ENCODE measurements around the gene DDX54. TPM values are rescaled to one million over a fixed set of nuclear protein-coding genes. Genes with fewer than 3 reads are reported as not detected.

Gene DDX54
- total RNA-seq, 1 experiment from 2014 or later: 101 TPM

DNA sequence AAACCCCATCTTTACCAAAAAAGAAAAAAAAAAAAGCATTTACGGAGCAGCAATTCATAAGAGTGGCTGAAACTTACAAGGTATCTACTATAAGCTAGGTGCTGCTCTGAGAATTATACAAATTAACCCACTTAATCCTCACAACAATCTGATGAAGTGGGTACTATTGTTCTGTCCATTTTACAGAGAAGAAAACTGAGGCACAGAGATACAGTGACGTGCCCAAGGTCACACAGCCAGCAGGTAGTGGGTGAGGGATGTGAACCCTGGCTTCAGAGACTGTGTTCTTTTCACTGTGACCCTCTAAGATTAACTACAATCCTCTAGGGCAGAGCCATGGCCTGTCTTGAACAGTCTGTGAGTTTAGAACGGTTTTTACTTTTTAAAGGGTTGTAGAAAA, 3.3 kb downstream of the DDX54 start:
- H3K27ac ChIP-seq (ENCODE audit: low read length): no peak overlapping the region
- in situ Hi-C loops (cut with HindIII; ENCODE audit: low pct_unique_long_range_greater_than_20kb, low sequenced_read_pairs) (no loop called here), intact Hi-C loops (cut with micrococcal nuclease; ENCODE audit: unreplicated experiment) (no loop called here)
- H3K4me3 ChIP-seq (ENCODE audit: low read depth in 2 of 2, low read length in 2 of 2): no peak overlapping the region
- ATAC-seq (no peak), DNase-seq (ENCODE audit: low read depth, low spot score) (no peak)
- ChIA-PET CTCF (no interaction called here), POLR2A (no interaction called here)
- H3K4me1 ChIP-seq (ENCODE audit: control insufficient read depth, insufficient read depth, low read length): peaks cover 10% of the 10 kb centered on the region
- TF ChIP-seq POLR2AphosphoS5 (IDR thresholded peaks at IDR 0.05; ENCODE audit: low read depth, low read length) (no peak), TCF7L2 (IDR thresholded peaks at IDR 0.05; ENCODE audit: low read depth, low read length) (no peak), CTCF (IDR thresholded peaks at IDR 0.05) (no peak), SIN3A (IDR thresholded peaks at IDR 0.05; ENCODE audit: borderline replicate concordance, insufficient read depth, low read depth, low read length) (no peak), REST (IDR thresholded peaks at IDR 0.05; ENCODE audit: insufficient read depth in 1 of 2, low read depth in 2 of 2, low read length in 1 of 2) (no peak)
- no peaks in the 10 kb centered on the region for H3K9me3 ChIP-seq (ENCODE audit: control insufficient read depth, insufficient read depth, low read depth, low read length)
- BruUV-seq (replicated peaks): no TSS peak
- H3K36me3 ChIP-seq (ENCODE audit: control insufficient read depth, insufficient read depth, low read length): peaks cover 15% of the 10 kb centered on the region
- no peaks in the 10 kb centered on the region for H3K27me3 ChIP-seq (ENCODE audit: control insufficient read depth, insufficient read depth, low read length)

DNA sequence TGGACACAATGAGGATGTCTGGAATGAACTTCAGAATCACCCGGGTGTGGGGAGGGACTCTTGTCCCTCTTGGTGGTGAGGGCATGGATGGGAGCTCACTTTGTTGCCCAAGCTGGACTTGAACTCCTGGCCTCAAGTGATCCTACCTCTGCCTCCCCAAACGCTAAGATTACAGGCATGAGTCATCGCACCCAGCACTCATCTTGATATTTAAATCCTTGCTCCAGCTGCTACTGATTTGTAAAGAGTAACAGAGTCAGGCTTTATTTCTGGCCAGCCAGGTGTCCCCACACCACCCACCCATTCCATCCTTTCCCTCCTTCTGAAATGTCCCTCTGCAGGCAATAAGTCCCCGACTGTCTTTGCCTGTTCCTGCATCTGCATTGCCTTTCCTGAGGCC, 4.9 kb downstream of the DDX54 start:
- POLR2A ChIA-PET: no interaction called here
- Histone ChIP-seq H3K4me1 (ENCODE audit: control insufficient read depth, insufficient read depth, low read length) (no peaks in the 10 kb centered on the region), H3K27ac (ENCODE audit: low read length) (no peak overlapping the region), H3K27me3 (ENCODE audit: control insufficient read depth, insufficient read depth, low read length) (no peaks in the 10 kb centered on the region), H3K4me3 (ENCODE audit: low read depth in 2 of 2, low read length in 2 of 2) (no peak overlapping the region), H3K36me3 (ENCODE audit: control insufficient read depth, insufficient read depth, low read length) (peaks cover 13% of the 10 kb centered on the region), H3K9me3 (ENCODE audit: control insufficient read depth, insufficient read depth, low read depth, low read length) (no peaks in the 10 kb centered on the region)
- intact Hi-C loops (cut with micrococcal nuclease; ENCODE audit: unreplicated experiment) (no loop called here), in situ Hi-C loops (cut with HindIII; ENCODE audit: low pct_unique_long_range_greater_than_20kb, low sequenced_read_pairs) (no loop called here)
- BruUV-seq (replicated peaks): no TSS peak
- TF ChIP-seq REST (IDR thresholded peaks at IDR 0.05; ENCODE audit: insufficient read depth in 1 of 2, low read depth in 2 of 2, low read length in 1 of 2): no peak
- TF ChIP-seq POLR2AphosphoS5 (IDR thresholded peaks at IDR 0.05; ENCODE audit: low read depth, low read length): no peak
- no peak for TF ChIP-seq SIN3A (IDR thresholded peaks at IDR 0.05; ENCODE audit: borderline replicate concordance, insufficient read depth, low read depth, low read length)
- TF ChIP-seq CTCF (IDR thresholded peaks at IDR 0.05): no peak
- ATAC-seq (no peak), DNase-seq (ENCODE audit: low read depth, low spot score) (no peak)
- CTCF ChIA-PET: no interaction called here
